Measurements from ENCODE around the gene ZNF566. TPM values are rescaled to one million over a fixed set of nuclear protein-coding genes. Genes with fewer than 3 reads are reported as not detected.

ZNF566 gene
- total and polyA plus RNA-seq, 2 of the 13 experiments (the other 11 are each of a cell fraction or from before 2014, with no cell fraction given): 4.8 to 13.7 TPM

DNA sequence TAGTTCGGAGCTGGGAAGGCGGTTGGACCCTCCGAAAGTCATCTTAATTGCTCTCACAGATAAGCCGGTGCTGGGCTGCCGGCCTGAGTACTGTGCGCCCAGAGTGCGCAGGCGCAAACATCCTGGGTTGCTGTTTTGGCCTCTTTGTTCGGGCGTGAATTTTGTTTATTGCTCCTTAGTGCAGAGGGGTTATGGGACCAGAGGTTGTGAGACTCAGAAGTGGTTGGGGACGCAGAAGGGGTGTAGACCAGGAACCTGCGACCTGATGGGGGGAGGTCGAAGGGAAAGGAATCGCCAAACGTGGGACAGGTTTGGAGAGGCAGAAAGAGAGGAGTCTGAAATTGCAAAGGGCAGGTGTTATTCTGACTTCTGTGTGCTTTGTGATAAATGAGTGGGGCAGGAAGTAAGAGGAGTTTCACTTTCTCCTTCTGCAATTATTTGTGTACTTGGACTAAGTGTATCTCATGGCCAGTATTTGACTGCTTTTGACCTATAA lies 607 bp upstream of the ZNF566 start (continued):
- TF ChIP-seq, protein P1, sequence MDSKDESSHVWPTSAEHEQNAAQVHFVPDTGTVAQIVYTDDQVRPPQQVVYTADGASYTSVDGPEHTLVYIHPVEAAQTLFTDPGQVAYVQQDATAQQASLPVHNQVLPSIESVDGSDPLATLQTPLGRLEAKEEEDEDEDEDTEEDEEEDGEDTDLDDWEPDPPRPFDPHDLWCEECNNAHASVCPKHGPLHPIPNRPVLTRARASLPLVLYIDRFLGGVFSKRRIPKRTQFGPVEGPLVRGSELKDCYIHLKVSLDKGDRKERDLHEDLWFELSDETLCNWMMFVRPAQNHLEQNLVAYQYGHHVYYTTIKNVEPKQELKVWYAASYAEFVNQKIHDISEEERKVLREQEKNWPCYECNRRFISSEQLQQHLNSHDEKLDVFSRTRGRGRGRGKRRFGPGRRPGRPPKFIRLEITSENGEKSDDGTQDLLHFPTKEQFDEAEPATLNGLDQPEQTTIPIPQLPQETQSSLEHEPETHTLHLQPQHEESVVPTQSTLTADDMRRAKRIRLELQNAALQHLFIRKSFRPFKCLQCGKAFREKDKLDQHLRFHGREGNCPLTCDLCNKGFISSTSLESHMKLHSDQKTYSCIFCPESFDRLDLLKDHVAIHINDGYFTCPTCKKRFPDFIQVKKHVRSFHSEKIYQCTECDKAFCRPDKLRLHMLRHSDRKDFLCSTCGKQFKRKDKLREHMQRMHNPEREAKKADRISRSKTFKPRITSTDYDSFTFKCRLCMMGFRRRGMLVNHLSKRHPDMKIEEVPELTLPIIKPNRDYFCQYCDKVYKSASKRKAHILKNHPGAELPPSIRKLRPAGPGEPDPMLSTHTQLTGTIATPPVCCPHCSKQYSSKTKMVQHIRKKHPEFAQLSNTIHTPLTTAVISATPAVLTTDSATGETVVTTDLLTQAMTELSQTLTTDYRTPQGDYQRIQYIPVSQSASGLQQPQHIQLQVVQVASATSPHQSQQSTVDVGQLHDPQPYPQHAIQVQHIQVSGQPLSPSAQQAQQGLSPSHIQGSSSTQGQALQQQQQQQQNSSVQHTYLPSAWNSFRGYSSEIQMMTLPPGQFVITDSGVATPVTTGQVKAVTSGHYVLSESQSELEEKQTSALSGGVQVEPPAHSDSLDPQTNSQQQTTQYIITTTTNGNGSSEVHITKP (CRISPR knock-in tag; IDR thresholded peaks at IDR 0.05; ENCODE audit: low read depth): no peak
- TF ChIP-seq ZNF768 (CRISPR knock-in tag; IDR thresholded peaks at IDR 0.05) (0 out of 2 replicates have a peak, but pooled peaks have one; percentile 3), KLF9 (CRISPR knock-in tag; IDR thresholded peaks at IDR 0.05; ENCODE audit: low read depth) (no peak), POLR2AphosphoS2 (IDR thresholded peaks at IDR 0.05; ENCODE audit: low read depth, low read length) (no peak), ZNF451 (CRISPR knock-in tag; IDR thresholded peaks at IDR 0.05) (0 out of 2 replicates have a peak, but pooled peaks have one; percentile 5), MED13 (CRISPR knock-in tag; IDR thresholded peaks at IDR 0.05) (peak; percentile 14; the same call in 1 of the 2 replicates), HNRNPLL (IDR thresholded peaks at IDR 0.05; ENCODE audit: low read depth, low read length, poor library complexity, severe bottlenecking) (peak; percentile 33), GPN1 (CRISPR knock-in tag; IDR thresholded peaks at IDR 0.05; ENCODE audit: borderline replicate concordance) (no peak), MAZ (IDR thresholded peaks at IDR 0.05; ENCODE audit: borderline replicate concordance, low read depth, low read length) (no peak), MAZ (CRISPR knock-in tag; IDR thresholded peaks at IDR 0.05; ENCODE audit: low read depth) (0 out of 2 replicates have a peak, but pooled peaks have one; percentile 4), SP4 (CRISPR knock-in tag; IDR thresholded peaks at IDR 0.05) (no peak), POLR2G (IDR thresholded peaks at IDR 0.05; ENCODE audit: low read depth, low read length) (peak; percentile 14)
- TF ChIP-seq, protein P2, sequence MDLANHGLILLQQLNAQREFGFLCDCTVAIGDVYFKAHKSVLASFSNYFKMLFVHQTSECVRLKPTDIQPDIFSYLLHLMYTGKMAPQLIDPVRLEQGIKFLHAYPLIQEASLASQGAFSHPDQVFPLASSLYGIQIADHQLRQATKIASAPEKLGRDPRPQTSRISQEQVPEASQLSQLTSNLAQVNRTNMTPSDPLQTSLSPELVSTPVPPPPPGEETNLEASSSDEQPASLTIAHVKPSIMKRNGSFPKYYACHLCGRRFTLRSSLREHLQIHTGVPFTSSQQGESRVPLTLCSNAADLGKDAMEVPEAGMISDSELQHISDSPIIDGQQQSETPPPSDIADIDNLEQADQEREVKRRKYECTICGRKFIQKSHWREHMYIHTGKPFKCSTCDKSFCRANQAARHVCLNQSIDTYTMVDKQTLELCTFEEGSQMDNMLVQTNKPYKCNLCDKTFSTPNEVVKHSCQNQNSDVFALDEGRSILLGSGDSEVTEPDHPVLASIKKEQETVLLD (CRISPR knock-in tag; IDR thresholded peaks at IDR 0.05; ENCODE audit: low read depth): no peak
